Measurements from ENCODE around the gene FOXRED2.
"Not testable (repeated sequence)": the region's sequence is repeated elsewhere in the genome, so short reads cannot be mapped to it uniquely, and the experiment has no call there.

The FOXRED2 gene

GRCh38 chr22:36519906-36520305 is 13.1 kb upstream of the FOXRED2 start:
- not testable (repeated sequence) for DNase-seq (ENCODE audit: low read depth in 2 of 2)

GRCh38 chr22:36514766-36515165 is 7.9 kb upstream of the FOXRED2 start:
- DNase-seq (ENCODE audit: low read depth in 2 of 2): no peak

GRCh38 chr22:36512991-36513390 is 6.2 kb upstream of the FOXRED2 start:
- no peak for DNase-seq (ENCODE audit: low read depth in 2 of 2)

GRCh38 chr22:36512333-36512732 is 5.5 kb upstream of the FOXRED2 start:
- DNase-seq (ENCODE audit: low read depth in 2 of 2): no peak

GRCh38 chr22:36510966-36511881 is 4.4 kb upstream of the FOXRED2 start:
- DNase-seq (ENCODE audit: low read depth in 2 of 2): no peak

- DNase-seq (ENCODE audit: low read depth in 2 of 2): no peak
Observed at GRCh38 chr22:36510384-36510783, 3.5 kb upstream of the FOXRED2 start.

DNA sequence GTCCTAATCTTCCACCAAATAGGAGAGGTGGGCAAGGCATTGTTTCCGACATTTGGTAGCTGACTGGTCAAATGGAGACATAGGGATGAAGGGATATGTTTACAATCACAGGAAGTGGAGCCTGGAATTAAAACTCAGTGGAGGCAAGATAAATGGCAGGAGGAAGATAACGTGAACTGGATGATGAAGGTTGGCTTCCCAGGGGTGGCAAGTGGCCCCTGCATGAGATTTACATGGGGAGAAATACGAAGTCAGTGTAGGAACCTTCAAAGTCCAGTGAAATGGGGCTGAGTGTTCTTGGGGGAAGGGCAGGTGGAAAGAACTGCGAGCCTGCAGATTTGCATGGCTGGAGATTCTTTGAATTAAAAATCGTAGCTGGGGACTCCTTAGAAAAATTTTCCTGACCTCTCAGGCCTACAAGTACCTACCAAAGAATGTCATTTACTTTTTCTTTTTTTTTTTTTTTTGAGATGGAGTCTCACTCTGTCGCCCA is 724 bp upstream of the FOXRED2 start:
- DNase-seq (ENCODE audit: low read depth in 2 of 2): no peak

- DNase-seq (ENCODE audit: low read depth in 2 of 2): no peak
Observed at GRCh38 chr22:36505998-36506635, 723 bp downstream of the FOXRED2 start.

- no peak for DNase-seq (ENCODE audit: low read depth in 2 of 2)
Observed at GRCh38 chr22:36497910-36498665, 8.8 kb downstream of the FOXRED2 start.

- DNase-seq (ENCODE audit: low read depth in 2 of 2): no peak
Observed at GRCh38 chr22:36493690-36494110, 13.1 kb downstream of the FOXRED2 start.

GRCh38 chr22:36492109-36492508 is 14.7 kb downstream of the FOXRED2 start:
- DNase-seq (ENCODE audit: low read depth in 2 of 2): no peak

DNA sequence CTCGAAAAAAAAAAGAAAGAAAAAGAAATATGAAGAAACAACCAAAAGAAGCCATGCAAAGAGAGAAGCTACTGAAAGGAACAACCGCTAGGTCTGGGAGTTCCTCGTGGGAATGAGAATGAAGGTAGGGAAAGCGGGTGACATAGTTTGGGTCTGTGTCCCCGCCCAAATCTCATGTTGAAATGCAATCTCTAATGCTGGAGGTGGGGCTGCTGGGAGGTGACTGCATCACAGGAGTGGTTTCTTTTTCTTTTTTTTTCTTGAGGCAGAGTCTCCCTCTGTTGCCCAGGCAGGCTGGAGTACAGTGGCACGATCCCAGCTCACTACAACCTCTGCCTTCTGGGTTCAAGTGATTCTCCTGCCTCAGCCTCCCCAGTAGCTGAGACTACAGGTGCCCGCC is 15.7 kb downstream of the FOXRED2 start:
- DNase-seq (ENCODE audit: low read depth in 2 of 2): no peak

DNA sequence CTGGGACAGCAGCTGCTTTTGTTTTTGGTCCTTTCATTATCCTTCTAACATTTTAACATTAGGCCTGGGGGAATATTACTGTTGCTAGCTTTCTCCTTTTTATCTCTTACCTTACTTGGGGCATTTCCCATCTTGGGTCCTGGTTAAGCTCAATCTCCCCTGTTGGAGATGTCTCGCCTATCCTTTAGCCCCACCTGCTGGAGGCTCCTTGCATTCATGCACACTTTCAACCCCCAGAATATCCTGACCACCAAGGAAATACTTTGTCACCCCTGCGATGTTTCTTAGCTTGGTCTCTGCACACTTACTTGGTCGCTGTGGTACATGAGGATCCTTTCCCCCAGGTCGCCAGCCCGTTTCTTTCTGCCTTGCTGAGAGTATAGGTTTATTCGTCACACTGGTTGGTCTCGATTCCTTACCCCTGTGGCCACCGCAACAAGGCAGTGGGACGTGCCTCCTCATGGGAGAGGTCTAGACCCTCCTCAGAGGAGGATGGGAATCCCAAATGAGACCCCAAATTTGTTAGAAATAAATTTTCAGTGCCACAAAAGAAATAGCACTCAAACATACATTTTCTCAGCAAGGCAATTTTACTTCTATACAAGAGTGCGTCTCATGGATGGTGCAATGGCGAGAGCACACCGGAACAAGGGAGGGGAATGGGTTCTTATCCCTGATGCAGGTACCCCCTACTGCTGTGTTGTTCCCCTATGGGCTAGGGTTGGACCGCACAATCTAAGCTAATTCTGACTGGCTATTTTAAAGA is 20.0 kb downstream of the FOXRED2 start:
- peak in 1 of 2 donors; percentile 46 for DNase-seq (ENCODE audit: low read depth in 2 of 2)

GRCh38 chr22:36481393-36482168 is 25.3 kb downstream of the FOXRED2 start, which contains the start of gene TXN2:
TSS of gene TXN2 (minus strand) at chr22:36481640. CDS start at chr22:36480837, 803 bp downstream.
- DNase-seq (ENCODE audit: low read depth in 2 of 2): peak; percentile 85 to 94

- no peak for DNase-seq (ENCODE audit: low read depth in 2 of 2)
Observed at GRCh38 chr22:36480941-36481392, 25.9 kb downstream of the FOXRED2 start.

- DNase-seq (ENCODE audit: low read depth in 2 of 2): no peak
Observed at GRCh38 chr22:36478966-36479365, 27.9 kb downstream of the FOXRED2 start.

GRCh38 chr22:36475341-36475740 is 31.5 kb downstream of the FOXRED2 start:
- DNase-seq (ENCODE audit: low read depth in 2 of 2): no peak

- no peak for DNase-seq (ENCODE audit: low read depth in 2 of 2)
Observed at GRCh38 chr22:36472689-36473088, 34.2 kb downstream of the FOXRED2 start.

- no peak for DNase-seq (ENCODE audit: low read depth in 2 of 2)
Observed at GRCh38 chr22:36471341-36471821, 35.5 kb downstream of the FOXRED2 start.

- DNase-seq (ENCODE audit: low read depth in 2 of 2): no peak
Observed at GRCh38 chr22:36470994-36471331, 35.9 kb downstream of the FOXRED2 start.

Measured in stimulated activated CD8-positive, alpha-beta memory T cell treated with anti-CD3 and anti-CD28 coated beads, Interleukin-15, amount 100 ng/mL, for 4 hours (primary cell).